Stomach (tissue), 9 donors: ENCODE data around the gene TMEM182. TPM values are rescaled to one million over a fixed set of nuclear protein-coding genes. Genes with fewer than 3 reads are reported as not detected.

ENCODE experiments used
- DNase-seq, 2 donors: peaks; one replicate each; pipeline versions ENCODE4 v3.0.0 to v3.0.0-alpha.2; 2013 to 2019
- H3K27ac ChIP-seq, 5 donors: fragments of 200-600 bp in 4 of 5; sonication (generic) in 4 of 5; one replicate each; pipeline ENCODE4 v1.5.1; 2013 to 2019; ENCODE audit warnings: mild to moderate bottlenecking in 1 of 5, moderate library complexity in 1 of 5
- H3K27me3 ChIP-seq, 3 donors: fragments of 200-600 bp; sonication (generic); one replicate each; pipeline ENCODE4 v1.5.1; 2017 to 2019; ENCODE audit warnings: mixed run types in 1 of 3
- H3K36me3 ChIP-seq, 4 donors: fragments of 200-600 bp; sonication (generic); 1 replicate in 3 of 4; 2 replicates in 1 of 4; pipeline ENCODE4 v1.5.1; 2016 to 2019
- H3K4me1 ChIP-seq, 4 donors: fragments of 200-600 bp; sonication (generic); one replicate each; pipeline ENCODE4 v1.5.1; 2016 to 2019
- H3K4me3 ChIP-seq, 4 donors: fragments of 200-600 bp; sonication (generic) in 3 of 4; one replicate each; pipeline ENCODE4 v1.5.1; 2016 to 2019; ENCODE audit warnings: mild to moderate bottlenecking in 1 of 4
- H3K9me3 ChIP-seq, 4 donors: fragments of 200-600 bp; sonication (generic); one replicate each; pipeline ENCODE4 v1.5.1; 2016 to 2019
- EP300 ChIP-seq: sonication (generic); formaldehyde crosslinking; IDR thresholded peaks from one replicate; pipeline ENCODE4 v1.6.1; 2017; ENCODE audit warnings: antibody characterized with exemption
- POLR2A ChIP-seq, 4 donors: fragments of 450-650 bp; IDR thresholded peaks; one replicate each; pipeline ENCODE4 v1.6.1; 2016; ENCODE audit warnings: antibody characterized with exemption in 4 of 4, control low read depth in 2 of 4, mild to moderate bottlenecking in 1 of 4, moderate library complexity in 1 of 4
- POLR2AphosphoS5 ChIP-seq, 3 donors: sonication (generic); formaldehyde crosslinking; IDR thresholded peaks; one replicate each; pipeline ENCODE4 v1.6.1; 2016; ENCODE audit warnings: antibody characterized with exemption in 3 of 3
- WGBS, 5 donors: extraction: QIAGEN DNeasy Blood & Tissue Kit in 3 of 5; methylation state at CpG; one replicate each; pipeline versions ENCODE4 v1.1.5 to v1.1.7; 2013 to 2018; 5-methylcytosine and 5-hydroxymethylcytosine counted together
- intact Hi-C: fragments of 100-400 bp; cut with DNase I; formaldehyde crosslinking; loops from one replicate; pipeline ENCODE4 v1.15.1; 2023; ENCODE audit warnings: low total_unique reads
- polyA plus RNA-seq, 3 donors: library from polyadenylated mRNA; stranded (reverse); fragments of 200-250 nt; gene quantifications; one replicate each; pipeline ENCODE4 v1.2.3, GENCODE V29; 2013
- total RNA-seq, 5 donors: library from RNA; depleted of rRNA; stranded (reverse); fragments of >200 nt; gene quantifications; one replicate each; pipeline versions ENCODE4 v1.1.0 to v1.2.3, GENCODE V29; 2014 to 2016
- TF ChIP-seq, protein P1 (sequence below), 7 experiments: fragments of 450-650 bp in 4 of 7; fragments of 200-600 bp in 3 of 7; sonication (generic) in 3 of 7; IDR thresholded peaks; one replicate each; pipeline ENCODE4 v1.5.1; 2016 to 2019; ENCODE audit warnings: antibody characterized with exemption in 7 of 7, control low read depth in 2 of 7, mild to moderate bottlenecking in 1 of 7
- donor health status: healthy with polysubstance abuse.
- donor health status: Bipolar disorder and iron deficiency.
- donor health status: healthy.

The TMEM182 gene
- total and polyA plus RNA-seq, 8 donors = 1.0 to 5.3 (median 2.6) TPM; not detected in 3

DNA sequence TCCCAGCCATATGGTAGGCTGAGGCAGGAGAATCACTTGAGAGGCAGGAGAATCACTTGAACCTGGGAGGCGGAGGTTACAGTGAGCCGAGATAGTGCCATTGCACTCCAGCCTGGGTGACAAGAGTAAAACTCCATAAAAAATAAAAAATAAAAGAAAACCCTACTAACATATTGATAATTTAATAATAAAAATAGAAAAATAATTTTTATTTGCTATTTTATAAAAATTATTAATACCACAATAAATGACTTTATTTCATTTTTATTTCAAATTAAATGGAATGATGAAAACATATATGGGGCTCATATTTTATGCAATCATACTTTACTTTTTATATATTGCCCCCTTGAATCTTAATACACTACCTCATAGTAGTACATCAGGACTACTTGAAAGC, 20.4 kb downstream of the TMEM182 start:
- intact Hi-C loops = no loop called here
- DNase-seq = no peak
- no peak overlapping the region for H3K27ac ChIP-seq
- H3K27me3 ChIP-seq = no peaks in the 10 kb centered on the region
- TF ChIP-seq EP300 (no peak), POLR2A (IDR thresholded peaks at IDR 0.05) (no peak), POLR2AphosphoS5 (IDR thresholded peaks at IDR 0.05) (no peak)
- TF ChIP-seq, protein P1, sequence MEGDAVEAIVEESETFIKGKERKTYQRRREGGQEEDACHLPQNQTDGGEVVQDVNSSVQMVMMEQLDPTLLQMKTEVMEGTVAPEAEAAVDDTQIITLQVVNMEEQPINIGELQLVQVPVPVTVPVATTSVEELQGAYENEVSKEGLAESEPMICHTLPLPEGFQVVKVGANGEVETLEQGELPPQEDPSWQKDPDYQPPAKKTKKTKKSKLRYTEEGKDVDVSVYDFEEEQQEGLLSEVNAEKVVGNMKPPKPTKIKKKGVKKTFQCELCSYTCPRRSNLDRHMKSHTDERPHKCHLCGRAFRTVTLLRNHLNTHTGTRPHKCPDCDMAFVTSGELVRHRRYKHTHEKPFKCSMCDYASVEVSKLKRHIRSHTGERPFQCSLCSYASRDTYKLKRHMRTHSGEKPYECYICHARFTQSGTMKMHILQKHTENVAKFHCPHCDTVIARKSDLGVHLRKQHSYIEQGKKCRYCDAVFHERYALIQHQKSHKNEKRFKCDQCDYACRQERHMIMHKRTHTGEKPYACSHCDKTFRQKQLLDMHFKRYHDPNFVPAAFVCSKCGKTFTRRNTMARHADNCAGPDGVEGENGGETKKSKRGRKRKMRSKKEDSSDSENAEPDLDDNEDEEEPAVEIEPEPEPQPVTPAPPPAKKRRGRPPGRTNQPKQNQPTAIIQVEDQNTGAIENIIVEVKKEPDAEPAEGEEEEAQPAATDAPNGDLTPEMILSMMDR (IDR thresholded peaks at IDR 0.05) = no peak
- peaks cover 0 to 3% (median 0%) of the 10 kb centered on the region in 4 donors for H3K36me3 ChIP-seq
- 96 to 100% (median 96%) methylated on average over 2 of the region's 2 CpGs for WGBS, 5 donors
- no peaks in the 10 kb centered on the region for H3K4me1 ChIP-seq
- H3K4me3 ChIP-seq = no peak overlapping the region
- no peaks in the 10 kb centered on the region for H3K9me3 ChIP-seq

DNA sequence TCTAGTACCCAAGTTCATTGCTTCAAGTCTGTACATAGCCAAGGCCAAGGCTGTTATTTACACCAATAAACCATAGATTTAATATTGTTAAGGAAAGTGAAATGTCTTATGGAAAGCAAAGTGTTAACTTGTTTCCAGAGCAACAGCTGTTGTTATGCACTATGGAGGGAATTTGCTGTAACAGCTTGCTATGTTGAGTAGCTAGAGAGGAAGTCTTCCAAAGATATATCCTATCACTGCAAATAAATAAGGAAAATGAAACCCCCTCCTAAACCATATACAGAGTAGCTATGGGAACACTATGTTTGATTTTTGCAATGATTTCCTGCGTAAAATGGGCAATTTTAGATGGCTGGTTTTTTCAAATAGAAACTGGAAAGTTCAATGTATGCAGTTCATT, 21.1 kb downstream of the TMEM182 start:
- TF ChIP-seq POLR2A (IDR thresholded peaks at IDR 0.05) (no peak), EP300 (no peak), POLR2AphosphoS5 (IDR thresholded peaks at IDR 0.05) (no peak)
- TF ChIP-seq, protein P1 (IDR thresholded peaks at IDR 0.05) = no peak
- Histone ChIP-seq H3K9me3 (no peaks in the 10 kb centered on the region), H3K27ac (no peak overlapping the region), H3K4me3 (no peak overlapping the region), H3K4me1 (peaks cover 0 to under 1% (median 0%) of the 10 kb centered on the region in 4 donors), H3K27me3 (no peaks in the 10 kb centered on the region), H3K36me3 (peaks cover 0 to 3% (median 0%) of the 10 kb centered on the region in 4 donors)
- peak in 1 of 2 donors; percentile 51 for DNase-seq
- 70 to 79% (median 75%) methylated on average over 1 of the region's 1 CpG for WGBS, 5 donors
- intact Hi-C loops = no loop called here

DNA sequence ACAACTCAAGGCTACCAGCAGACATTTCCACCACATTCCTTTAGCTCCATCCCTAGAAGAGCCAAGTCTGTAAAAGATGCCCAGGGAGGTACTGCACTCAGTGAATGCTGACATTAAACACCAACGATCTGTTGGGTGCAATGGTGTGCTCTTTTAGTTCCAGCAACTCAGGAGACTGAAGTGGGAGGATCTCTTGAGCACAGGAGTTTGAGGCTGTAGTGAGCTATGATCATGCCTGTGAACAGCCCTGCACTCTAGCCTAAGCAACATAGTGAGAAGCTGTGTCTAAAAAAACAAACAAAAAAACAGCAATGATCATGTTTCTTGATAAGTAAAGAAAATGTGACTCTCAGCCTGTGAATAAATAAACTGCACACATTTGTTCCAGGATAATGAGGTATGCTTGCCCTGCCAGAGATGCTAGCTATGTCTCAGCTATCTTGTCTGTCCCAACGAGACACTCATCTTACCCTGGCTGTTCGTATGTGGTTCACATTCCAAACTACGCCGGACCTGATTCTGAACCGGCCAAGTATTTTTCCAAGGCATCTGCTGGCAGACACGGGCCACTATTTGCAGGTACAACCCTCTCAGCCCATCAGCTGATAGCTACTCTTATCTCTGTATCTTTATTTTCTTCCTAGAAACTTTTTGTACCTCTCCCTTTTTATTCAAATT, 21.8 kb downstream of the TMEM182 start:
- intact Hi-C loops = no loop called here
- no peak for TF ChIP-seq POLR2A (IDR thresholded peaks at IDR 0.05)
- TF ChIP-seq EP300 = no peak
- TF ChIP-seq, protein P1 (IDR thresholded peaks at IDR 0.05) = no peak
- TF ChIP-seq POLR2AphosphoS5 (IDR thresholded peaks at IDR 0.05) = no peak

DNA sequence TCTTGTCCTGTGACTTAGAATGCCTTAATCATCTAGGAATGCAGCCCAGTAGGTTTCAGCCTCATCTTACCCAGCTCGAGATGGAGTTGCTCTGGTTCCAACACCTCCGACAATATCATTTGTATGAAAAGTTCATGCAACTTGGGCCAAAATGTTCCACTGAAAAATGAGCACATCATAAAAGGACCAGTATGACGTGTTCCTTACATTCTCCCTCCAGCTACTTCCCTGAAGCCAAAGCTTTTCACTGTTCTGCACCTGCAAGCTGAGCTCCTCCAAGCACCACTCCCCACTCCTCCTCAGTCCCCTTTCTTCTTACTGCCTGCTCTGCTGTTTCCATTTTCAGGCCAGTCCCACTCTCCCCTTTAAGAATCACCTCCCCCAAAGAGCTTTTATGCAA, 23.1 kb downstream of the TMEM182 start:
- intact Hi-C loops = no loop called here
- H3K9me3 ChIP-seq = no peaks in the 10 kb centered on the region
- no peak overlapping the region for H3K27ac ChIP-seq
- no peak overlapping the region for H3K4me3 ChIP-seq
- peaks cover 0 to 14% (median 5%) of the 10 kb centered on the region in 4 donors for H3K4me1 ChIP-seq
- H3K27me3 ChIP-seq = no peaks in the 10 kb centered on the region
- H3K36me3 ChIP-seq = peaks cover 0 to 3% (median 0%) of the 10 kb centered on the region in 4 donors
- WGBS, 5 donors = 87 to 96% (median 95%) methylated on average over 3 of the region's 3 CpGs
- TF ChIP-seq, protein P1 (IDR thresholded peaks at IDR 0.05) = no peak
- TF ChIP-seq POLR2A (IDR thresholded peaks at IDR 0.05) (no peak), POLR2AphosphoS5 (IDR thresholded peaks at IDR 0.05) (no peak), EP300 (no peak)
- no peak for DNase-seq

More for the DNA sequence above, 21.8 kb downstream of the TMEM182 start:
- H3K9me3 ChIP-seq = no peaks in the 10 kb centered on the region
- H3K27me3 ChIP-seq = no peaks in the 10 kb centered on the region
- no peak overlapping the region for H3K4me3 ChIP-seq
- no peak for DNase-seq
- WGBS, 5 donors = 66 to 79% (median 68%) methylated on average over 7 of the region's 7 CpGs
- peaks cover 0 to 6% (median 1%) of the 10 kb centered on the region in 4 donors for H3K4me1 ChIP-seq
- peaks cover 0 to 3% (median 0%) of the 10 kb centered on the region in 4 donors for H3K36me3 ChIP-seq
- H3K27ac ChIP-seq = no peak overlapping the region
